ENCODE data around the gene TGFBR1. TPM values are rescaled to one million over a fixed set of nuclear protein-coding genes. Genes with fewer than 3 reads are reported as not detected.
A peak's percentile ranks its signal among the peaks of the same experiment; 100 is the strongest.

Gene TGFBR1
- total RNA-seq, 1 donor from 2014 or later: 203 TPM

GRCh38 chr9:99056886-99057664 is 47.8 kb upstream of the TGFBR1 start:
- H3K4me1 ChIP-seq (ENCODE audit: insufficient read depth, low read length): peaks cover 56% of the 10 kb centered on the region
- H3K27ac ChIP-seq (ENCODE audit: low read depth, low read length): peak overlapping the region; percentile 89
- H3K9me3 Mint-ChIP-seq (ENCODE audit: unreplicated experiment): peaks cover 8% of the 10 kb centered on the region
- peaks cover 16% of the 10 kb centered on the region for H3K27me3 Mint-ChIP-seq (ENCODE audit: low read depth, unreplicated experiment)
- H3K9me3 ChIP-seq (ENCODE audit: insufficient read depth, low read depth, low read length): no peaks in the 10 kb centered on the region
- H3K79me2 ChIP-seq (ENCODE audit: insufficient read depth, low read length): no peaks in the 10 kb centered on the region
- DNase-seq (ENCODE audit: low read depth) (peak; percentile 96), FAIRE-seq (no peak)
- H2AFZ ChIP-seq (ENCODE audit: low read depth, low read length): no peak overlapping the region
- H3K27me3 ChIP-seq (ENCODE audit: insufficient read depth, low read length): no peaks in the 10 kb centered on the region
- H3K36me3 Mint-ChIP-seq (ENCODE audit: low read depth, unreplicated experiment): peaks cover 7% of the 10 kb centered on the region
- H3K27ac Mint-ChIP-seq (ENCODE audit: unreplicated experiment): no peak overlapping the region
- peak overlapping the region; percentile 80 for H3K4me2 ChIP-seq (ENCODE audit: low read length)
- H4K20me1 ChIP-seq (ENCODE audit: insufficient read depth, low read length): no peaks in the 10 kb centered on the region
- TF ChIP-seq EZH2 (IDR thresholded peaks at IDR 0.05; ENCODE audit: insufficient read depth, low read length) (no peak), CTCF (IDR thresholded peaks at IDR 0.05; ENCODE audit: insufficient read depth, low read depth, low read length) (no peak)
- H3K4me3 ChIP-seq (ENCODE audit: insufficient read depth, low read depth, low read length): peak overlapping the region; percentile 7
- H3K9ac ChIP-seq (ENCODE audit: low read length): peak overlapping the region; percentile 78
- no peaks in the 10 kb centered on the region for H3K36me3 ChIP-seq (ENCODE audit: insufficient read depth, low read length)
- H3K4me3 Mint-ChIP-seq (ENCODE audit: unreplicated experiment): no peak overlapping the region
- H3K4me1 Mint-ChIP-seq (ENCODE audit: low read depth, unreplicated experiment): peaks cover 56% of the 10 kb centered on the region

- Histone ChIP-seq H3K9ac (ENCODE audit: low read length) (peak overlapping the region; percentile 78), H2AFZ (ENCODE audit: low read depth, low read length) (no peak overlapping the region), H3K27ac (ENCODE audit: low read depth, low read length) (peak overlapping the region; percentile 89), H3K79me2 (ENCODE audit: insufficient read depth, low read length) (no peaks in the 10 kb centered on the region), H3K36me3 (ENCODE audit: insufficient read depth, low read length) (no peaks in the 10 kb centered on the region), H3K27me3 (ENCODE audit: insufficient read depth, low read length) (peaks cover 3% of the 10 kb centered on the region), H3K4me2 (ENCODE audit: low read length) (peak overlapping the region; percentile 80), H4K20me1 (ENCODE audit: insufficient read depth, low read length) (no peaks in the 10 kb centered on the region), H3K4me1 (ENCODE audit: insufficient read depth, low read length) (peaks cover 56% of the 10 kb centered on the region), H3K4me3 (ENCODE audit: insufficient read depth, low read depth, low read length) (peak overlapping the region; percentile 20), H3K9me3 (ENCODE audit: insufficient read depth, low read depth, low read length) (no peaks in the 10 kb centered on the region)
- Mint-ChIP-seq H3K36me3 (ENCODE audit: low read depth, unreplicated experiment) (peaks cover 9% of the 10 kb centered on the region), H3K9me3 (ENCODE audit: unreplicated experiment) (peaks cover 8% of the 10 kb centered on the region), H3K4me3 (ENCODE audit: unreplicated experiment) (peak overlapping the region; percentile 9), H3K4me1 (ENCODE audit: low read depth, unreplicated experiment) (peaks cover 56% of the 10 kb centered on the region), H3K27ac (ENCODE audit: unreplicated experiment) (peak overlapping the region; percentile 88), H3K27me3 (ENCODE audit: low read depth, unreplicated experiment) (peaks cover 19% of the 10 kb centered on the region)
- DNase-seq (ENCODE audit: low read depth) (peak; percentile 89), FAIRE-seq (peak; percentile 5)
- no peak for TF ChIP-seq EZH2 (IDR thresholded peaks at IDR 0.05; ENCODE audit: insufficient read depth, low read length)
- no peak for TF ChIP-seq CTCF (IDR thresholded peaks at IDR 0.05; ENCODE audit: insufficient read depth, low read depth, low read length)
These were observed 47.0 kb upstream of the TGFBR1 start for GRCh38 chr9:99057665-99058625.
